HG03095 (cell line): ENCODE results near the gene FOSL2.

Source experiments
- ATAC-seq: cut with Tn5 transposase; IDR thresholded peaks from one replicate; pipeline ENCODE4 v1.9.1; 2021; ENCODE audit warnings: moderate library complexity; ENCODE audit not compliant: unreplicated experiment

Gene FOSL2

GRCh38 chr2:28447086-28447485, 54.4 kb downstream of the FOSL2 start:
- no peak for ATAC-seq

GRCh38 chr2:28447943-28448792, 55.5 kb downstream of the FOSL2 start:
- no peak for ATAC-seq

GRCh38 chr2:28448793-28449100, 56.1 kb downstream of the FOSL2 start:
- no peak for ATAC-seq

GRCh38 chr2:28449126-28449487, 56.4 kb downstream of the FOSL2 start:
- ATAC-seq: no peak

- ATAC-seq: no peak
Observed at GRCh38 chr2:28449488-28450395, 57.1 kb downstream of the FOSL2 start.

- ATAC-seq: no peak
Observed at GRCh38 chr2:28450901-28451565, 58.4 kb downstream of the FOSL2 start.

- no peak for ATAC-seq
Observed at GRCh38 chr2:28451793-28452533, 59.3 kb downstream of the FOSL2 start.

GRCh38 chr2:28452534-28453081, 60.0 kb downstream of the FOSL2 start:
- no peak for ATAC-seq

GRCh38 chr2:28453396-28453795, 60.7 kb downstream of the FOSL2 start:
- ATAC-seq: no peak

- no peak for ATAC-seq
Observed at GRCh38 chr2:28454016-28454930, 61.6 kb downstream of the FOSL2 start.

GRCh38 chr2:28457237-28457636, 64.6 kb downstream of the FOSL2 start:
- ATAC-seq: no peak

- no peak for ATAC-seq
Observed at GRCh38 chr2:28461056-28461455, 68.4 kb downstream of the FOSL2 start.

GRCh38 chr2:28462122-28462521, 69.5 kb downstream of the FOSL2 start:
- no peak for ATAC-seq

- ATAC-seq: no peak
Observed at GRCh38 chr2:28463211-28463816, 70.7 kb downstream of the FOSL2 start.

- ATAC-seq: no peak
Observed at GRCh38 chr2:28463893-28464292, 71.2 kb downstream of the FOSL2 start.

GRCh38 chr2:28465148-28465885, 72.7 kb downstream of the FOSL2 start:
- no peak for ATAC-seq
